GM12801 (cell line): Measurements from ENCODE around the gene AKAIN1.

Experiments
- CTCF ChIP-seq: IDR thresholded peaks from one replicate; pipeline ENCODE4 v1.5.1; 2011; ENCODE audit warnings: control low read depth; ENCODE audit not compliant: insufficient read length; ENCODE audit errors: extremely low read depth

The AKAIN1 gene

DNA sequence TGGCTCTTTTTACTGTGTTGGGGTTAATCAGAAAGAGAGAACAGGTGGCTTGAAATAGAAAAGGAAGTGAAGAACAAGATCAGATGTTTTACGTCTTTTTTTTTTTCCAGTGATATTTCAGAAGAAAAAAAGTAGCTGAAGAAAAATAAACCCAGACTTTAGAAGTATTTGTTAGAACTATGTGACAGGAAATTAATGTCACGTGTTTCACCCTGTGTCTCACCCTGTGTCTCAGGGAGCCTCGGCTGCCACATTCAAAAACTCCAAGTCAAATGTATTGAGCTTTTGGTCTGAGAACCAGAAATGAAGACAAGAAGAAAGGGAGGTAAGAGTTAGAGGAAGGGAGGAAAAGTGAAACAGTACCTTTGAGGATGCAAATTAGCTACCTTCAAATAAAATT is 38.0 kb downstream of the AKAIN1 start:
- no peak for TF ChIP-seq CTCF

- TF ChIP-seq CTCF, result no peak
Observed at GRCh38 chr18:5158587-5158986, 38.5 kb downstream of the AKAIN1 start.

- no peak for TF ChIP-seq CTCF
Observed at GRCh38 chr18:5158172-5158571, 38.9 kb downstream of the AKAIN1 start.

DNA sequence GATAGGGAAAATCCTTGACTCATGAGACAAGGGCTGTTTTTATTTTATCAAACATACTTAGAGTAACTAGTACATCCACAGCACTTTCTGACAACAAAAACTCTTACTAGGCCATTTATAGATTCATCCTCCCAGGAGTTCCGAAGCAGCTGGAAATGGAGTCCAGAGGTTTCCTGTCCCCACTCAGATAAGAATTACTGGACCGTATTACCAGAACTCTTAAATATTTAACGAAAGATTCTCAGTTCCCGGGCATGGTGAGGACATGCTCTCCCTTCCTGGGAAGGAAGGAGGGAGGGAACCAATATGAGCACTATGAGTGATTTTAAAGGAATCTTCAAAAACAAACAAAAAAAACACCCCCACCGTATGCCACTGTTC is 41.2 kb downstream of the AKAIN1 start:
- TF ChIP-seq CTCF, result no peak

DNA sequence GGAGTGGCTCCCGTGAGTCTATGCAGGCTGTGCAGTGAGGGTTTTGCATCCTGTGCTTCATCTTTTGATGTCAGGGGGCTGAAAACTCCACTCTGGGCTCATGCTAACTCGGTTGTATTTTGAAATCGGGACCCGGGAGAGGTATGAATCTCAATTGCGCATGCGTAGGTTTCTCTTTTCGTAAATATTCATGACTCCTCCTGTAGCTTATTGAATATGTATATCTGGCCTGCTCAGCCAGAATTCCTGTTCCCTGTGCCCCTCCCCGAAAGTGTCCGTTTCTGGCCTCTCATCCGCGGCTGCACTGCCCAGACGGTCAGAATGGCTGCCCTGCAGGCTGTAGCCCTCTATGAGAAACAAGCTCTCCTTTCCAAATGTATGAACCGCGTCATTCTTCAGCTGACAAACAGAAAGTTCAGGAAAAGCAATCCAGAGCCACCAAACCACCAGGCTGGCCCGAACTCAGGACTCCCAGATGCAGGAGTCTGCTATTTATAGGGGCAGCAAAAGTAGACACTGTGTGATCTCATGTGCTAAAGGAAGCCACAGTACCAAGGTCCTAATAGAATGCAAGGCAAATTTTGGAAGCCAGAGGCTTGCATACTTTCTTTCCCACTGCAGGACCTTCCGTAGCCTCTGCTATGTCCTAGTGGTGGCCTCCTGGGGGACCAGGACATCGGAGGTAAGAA is 41.7 kb downstream of the AKAIN1 start:
- TF ChIP-seq CTCF, result no peak

DNA sequence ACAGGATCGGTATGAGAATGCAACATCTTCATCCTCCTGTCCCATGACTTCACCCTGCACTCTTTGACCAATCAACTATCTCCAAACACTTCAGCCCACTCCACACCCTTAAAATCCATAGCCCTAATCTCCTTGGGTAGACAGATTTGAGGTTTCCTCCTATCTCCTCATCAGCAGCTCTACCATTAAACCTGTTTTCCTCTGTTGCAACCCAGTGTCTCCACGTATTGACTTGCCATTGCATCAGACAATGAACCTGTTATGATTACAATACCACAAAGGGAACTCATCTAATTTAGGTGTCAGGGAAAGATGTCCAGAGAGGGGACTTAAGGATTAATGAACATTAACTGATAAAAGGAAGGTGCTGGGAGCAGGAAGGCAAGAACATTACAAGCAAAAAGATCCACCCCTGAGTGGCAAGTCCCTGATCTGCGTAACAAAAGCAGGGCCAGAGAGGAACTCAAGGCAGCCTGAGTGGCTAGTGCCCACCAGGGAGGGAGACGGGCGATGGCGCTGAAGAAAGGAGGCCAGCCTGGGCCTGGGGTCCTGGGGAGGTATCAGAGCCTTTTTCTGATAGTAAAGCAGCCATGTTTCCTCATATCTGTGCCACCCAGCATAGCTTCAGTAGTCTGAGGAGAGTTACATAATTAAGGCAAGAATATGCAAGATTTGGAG is 44.6 kb downstream of the AKAIN1 start:
- TF ChIP-seq CTCF, result no peak

DNA sequence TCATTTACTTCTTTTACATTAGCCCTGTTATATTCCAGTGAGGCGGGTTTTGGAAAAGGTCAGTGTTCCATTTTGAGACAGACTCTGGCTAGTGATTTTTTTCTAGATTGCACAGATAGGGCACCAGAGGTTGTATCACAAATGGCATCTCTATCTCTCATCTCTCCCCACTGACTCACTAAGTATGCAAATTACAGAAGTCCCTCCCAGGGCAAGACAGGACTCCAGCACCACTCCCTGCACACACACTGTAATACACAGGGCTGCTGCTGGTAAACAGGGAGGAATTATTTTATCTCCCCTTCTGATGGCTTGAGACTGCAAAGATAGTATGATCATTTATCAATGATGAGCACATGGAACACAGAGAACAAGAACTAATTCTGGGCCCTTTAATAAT is 46.2 kb downstream of the AKAIN1 start:
- no peak for TF ChIP-seq CTCF
